ENCODE results near the gene ALPP. TPM values are rescaled to one million over a fixed set of nuclear protein-coding genes. Genes with fewer than 3 reads are reported as not detected.

ALPP gene
- total and polyA plus RNA-seq, 2 donors (not counting 1 experiment from before 2014, with no cell fraction given), result not detected

- ATAC-seq (ENCODE audit: low read depth), result no peak
Observed at GRCh38 chr2:232402518-232402917, 24.0 kb downstream of the ALPP start.

GRCh38 chr2:232405943-232406510 is 27.5 kb downstream of the ALPP start:
- H3K27me3 Mint-ChIP-seq, result peaks cover 4% of the 10 kb centered on the region
- H3K36me3 ChIP-seq (replicated peaks in 1 of 2; ENCODE audit: control extremely low read depth in 1 of 2, control insufficient read depth in 1 of 2, extremely low read depth in 1 of 2, insufficient read depth in 2 of 2, low read length in 1 of 2), result no peaks in the 10 kb centered on the region

More at GRCh38 chr2:232402518-232402917, 24.0 kb downstream of the ALPP start:
- WGBS (ENCODE audit: insufficient coverage), result 97% methylated on average over 3 of the region's 3 CpGs
- H3K27ac Mint-ChIP-seq, result no peak overlapping the region
- H3K4me3 ChIP-seq (ENCODE audit: control extremely low read depth in 1 of 5, extremely low read depth in 1 of 5, insufficient read depth in 1 of 5, low read depth in 2 of 5, low read length in 4 of 5), result no peak overlapping the region
- H3K4me1 ChIP-seq (ENCODE audit: control insufficient read depth in 2 of 2, insufficient read depth in 2 of 2, low read length in 2 of 2), result peaks cover 0 to 5% of the 10 kb centered on the region in 2 donors
- ChIA-PET CTCF (no interaction called here), POLR2A (no interaction called here)
- H3K79me2 ChIP-seq (ENCODE audit: control insufficient read depth, insufficient read depth, low read length), result no peaks in the 10 kb centered on the region
- peaks cover 19% of the 10 kb centered on the region for H3K27me3 Mint-ChIP-seq
- H3K4me3 Mint-ChIP-seq, result no peak overlapping the region
- no peaks in the 10 kb centered on the region for H4K20me1 ChIP-seq (ENCODE audit: control insufficient read depth, insufficient read depth, low read length, poor library complexity, severe bottlenecking)
- no peaks in the 10 kb centered on the region for H3K36me3 ChIP-seq (replicated peaks in 1 of 2; ENCODE audit: control extremely low read depth in 1 of 2, control insufficient read depth in 1 of 2, extremely low read depth in 1 of 2, insufficient read depth in 2 of 2, low read length in 1 of 2)
- TF ChIP-seq CTCF (IDR thresholded peaks at IDR 0.05), result no peak
- TF ChIP-seq EZH2 (IDR thresholded peaks at IDR 0.05; ENCODE audit: borderline replicate concordance, insufficient read depth, low read depth, low read length, poor library complexity, severe bottlenecking), result no peak
- H3K9ac ChIP-seq (ENCODE audit: low read length), result no peak overlapping the region
- DNase-seq, result no peak
- peaks cover 5% of the 10 kb centered on the region for H3K4me1 Mint-ChIP-seq
- no peak overlapping the region for H2AFZ ChIP-seq (ENCODE audit: insufficient read depth, low read depth, low read length, poor library complexity, severe bottlenecking)
- H3K9me3 Mint-ChIP-seq (ENCODE audit: insufficient read depth), result no peaks in the 10 kb centered on the region
- intact Hi-C loops (cut with micrococcal nuclease), result no loop called here
- no peak overlapping the region for H3K4me2 ChIP-seq (replicated peaks; ENCODE audit: low read depth, low read length, poor library complexity, severe bottlenecking)
- no peak overlapping the region for H3K27ac ChIP-seq (ENCODE audit: low read length in 2 of 2)
- H3K27me3 ChIP-seq (replicated peaks in 1 of 4; ENCODE audit: control extremely low read depth in 1 of 4, control insufficient read depth in 3 of 4, insufficient read depth in 4 of 4, low read length in 3 of 4), result no peaks in the 10 kb centered on the region
- no peaks in the 10 kb centered on the region for H3K9me3 ChIP-seq (ENCODE audit: control extremely low read depth in 1 of 3, control insufficient read depth in 2 of 3, insufficient read depth in 1 of 3, low read length in 2 of 3)

More at GRCh38 chr2:232405943-232406510, 27.5 kb downstream of the ALPP start:
- no peak overlapping the region for H3K9ac ChIP-seq (ENCODE audit: low read length)
- H3K4me2 ChIP-seq (replicated peaks; ENCODE audit: low read depth, low read length, poor library complexity, severe bottlenecking), result no peak overlapping the region
- H3K9me3 ChIP-seq (ENCODE audit: control extremely low read depth in 1 of 3, control insufficient read depth in 2 of 3, insufficient read depth in 1 of 3, low read length in 2 of 3), result no peaks in the 10 kb centered on the region
- no peak for DNase-seq
- H3K4me3 ChIP-seq (ENCODE audit: control extremely low read depth in 1 of 5, extremely low read depth in 1 of 5, insufficient read depth in 1 of 5, low read depth in 2 of 5, low read length in 4 of 5), result no peak overlapping the region
- H3K27ac ChIP-seq (ENCODE audit: low read length in 2 of 2), result no peak overlapping the region
- Mint-ChIP-seq H3K4me3 (no peak overlapping the region), H3K4me1 (no peaks in the 10 kb centered on the region), H3K9me3 (ENCODE audit: insufficient read depth) (no peaks in the 10 kb centered on the region), H3K27ac (no peak overlapping the region)
- H3K4me1 ChIP-seq (ENCODE audit: control insufficient read depth in 2 of 2, insufficient read depth in 2 of 2, low read length in 2 of 2), result no peaks in the 10 kb centered on the region
- WGBS (ENCODE audit: insufficient coverage), result 94% methylated on average over 7 of the region's 11 CpGs
- CTCF ChIA-PET, result no interaction called here
- H3K27me3 ChIP-seq (replicated peaks in 1 of 4; ENCODE audit: control extremely low read depth in 1 of 4, control insufficient read depth in 3 of 4, insufficient read depth in 4 of 4, low read length in 3 of 4), result no peaks in the 10 kb centered on the region
- no peak for ATAC-seq (ENCODE audit: low read depth)
- H2AFZ ChIP-seq (ENCODE audit: insufficient read depth, low read depth, low read length, poor library complexity, severe bottlenecking), result no peak overlapping the region
- H3K79me2 ChIP-seq (ENCODE audit: control insufficient read depth, insufficient read depth, low read length), result no peaks in the 10 kb centered on the region
- intact Hi-C loops (cut with micrococcal nuclease), result no loop called here
- TF ChIP-seq CTCF (IDR thresholded peaks at IDR 0.05) (no peak), EZH2 (IDR thresholded peaks at IDR 0.05; ENCODE audit: borderline replicate concordance, insufficient read depth, low read depth, low read length, poor library complexity, severe bottlenecking) (no peak)
- POLR2A ChIA-PET, result no interaction called here
- no peaks in the 10 kb centered on the region for H4K20me1 ChIP-seq (ENCODE audit: control insufficient read depth, insufficient read depth, low read length, poor library complexity, severe bottlenecking)
